Thyroid gland (tissue), 4 donors: ENCODE measurements around the gene VPS8.

Experiments used
- CTCF ChIP-seq, 6 experiments: fragments of 200-600 bp in 3 of 6; fragments of 450-650 bp in 3 of 6; sonication (generic) in 3 of 6; IDR thresholded peaks; one replicate each; pipeline ENCODE4 v1.5.1; 2016 to 2019; ENCODE audit warnings: antibody characterized with exemption in 6 of 6, mild to moderate bottlenecking in 2 of 6, inconsistent platforms in 1 of 6, moderate library complexity in 1 of 6
- POLR2A ChIP-seq, 2 donors: fragments of 450-650 bp; IDR thresholded peaks; one replicate each; pipeline ENCODE4 v1.6.1; 2017; ENCODE audit warnings: antibody characterized with exemption in 2 of 2, mild to moderate bottlenecking in 2 of 2, moderate library complexity in 1 of 2

- TF ChIP-seq CTCF (IDR thresholded peaks at IDR 0.05) (no peak), POLR2A (IDR thresholded peaks at IDR 0.05) (no peak)
Measured at GRCh38 chr3:184788751-184789150, 23.2 kb upstream of the VPS8 start.
